Endothelial cell of umbilical vein (primary cell): ENCODE data around the gene METTL9. TPM values are rescaled to one million over a fixed set of nuclear protein-coding genes. Genes with fewer than 3 reads are reported as not detected.

Source experiments
- BruUV-seq: library from RNA; stranded (reverse); fragments of 400-500 nt; replicated peaks from 2 replicates; lab custom pipeline; 2021; lab: Mats Ljungman, UMichigan
- CTCF ChIA-PET: fragments of 300-600, 350-600 bp; sonication (Branson Sonifier 250); formaldehyde crosslinking; loops from one replicate; lab custom pipeline; 2021; ENCODE audit warnings: antibody characterized with exemption, inconsistent platforms; lab: Charles Lee
- POLR2A ChIA-PET: fragments of 300-600, 350-600 bp; sonication (Branson Sonifier 250); formaldehyde crosslinking; loops from one replicate; lab custom pipeline; 2021; ENCODE audit warnings: antibody characterized with exemption, inconsistent platforms; lab: Charles Lee
- DNase-seq: peaks from one replicate; pipeline ENCODE4 v3.0.0-alpha.2; 2011; ENCODE audit warnings: low read depth, low spot score
- FAIRE-seq: peaks from 2 replicates; lab custom pipeline; 2011; peaks lifted over from hg19 to GRCh38; lab: Jason Lieb, UNC
- H2AFZ ChIP-seq: 2 replicates; pipeline ENCODE4 v1.6.0; 2012; ENCODE audit warnings: low read depth, low read length, control low read depth, inconsistent platforms
- H3K27ac ChIP-seq: 2 replicates; pipeline ENCODE4 v1.5.1; 2011; ENCODE audit warnings: low read depth, mild to moderate bottlenecking, control low read depth, low read length, moderate library complexity; ENCODE audit not compliant: insufficient read depth
- H3K27me3 ChIP-seq, 2 experiments: 2 replicates each; pipeline versions ENCODE4 v1.6.0 to v1.6.1; 2011; ENCODE audit warnings: low read length in 2 of 2, mixed read lengths in 1 of 2; ENCODE audit not compliant: control insufficient read depth in 2 of 2, insufficient read depth in 2 of 2
- H3K36me3 ChIP-seq, 2 experiments: 2 replicates in 1 of 2; 3 replicates in 1 of 2; pipeline ENCODE4 v1.5.1; 2011; ENCODE audit warnings: low read length in 2 of 2, mild to moderate bottlenecking in 1 of 2, moderate library complexity in 1 of 2; ENCODE audit not compliant: control insufficient read depth in 2 of 2, insufficient read depth in 2 of 2; ENCODE audit errors: extremely low read depth in 1 of 2
- H3K4me1 ChIP-seq: 3 replicates; pipeline ENCODE4 v1.5.1; 2011; ENCODE audit warnings: mild to moderate bottlenecking, low read length; ENCODE audit not compliant: control insufficient read depth, insufficient read depth; ENCODE audit errors: extremely low read depth
- H3K4me2 ChIP-seq: 2 replicates; pipeline ENCODE4 v1.6.1; 2011; ENCODE audit warnings: low read length, control low read depth, mixed read lengths; ENCODE audit not compliant: insufficient read depth
- H3K4me3 ChIP-seq, 3 experiments: fragments of 200-600 bp in 1 of 3; sonication (generic), shearing (Covaris generic) in 1 of 3; replicated peaks in 1 of 3; 2 replicates each; pipeline ENCODE4 v1.5.1; 2011 to 2016; ENCODE audit warnings: control low read depth in 3 of 3, low read length in 3 of 3, mild to moderate bottlenecking in 2 of 3, inconsistent platforms in 1 of 3, low read depth in 1 of 3, moderate library complexity in 1 of 3; ENCODE audit not compliant: insufficient read depth in 1 of 3
- H3K79me2 ChIP-seq: 2 replicates; pipeline ENCODE4 v1.6.0; 2012; ENCODE audit warnings: low read length, inconsistent platforms; ENCODE audit not compliant: control insufficient read depth, insufficient read depth
- H3K9ac ChIP-seq: replicated peaks from 2 replicates; pipeline ENCODE3; 2011; ENCODE audit warnings: low read length, control low read depth; ENCODE audit not compliant: insufficient read depth; ENCODE audit errors: extremely low read depth
- H3K9me1 ChIP-seq: replicated peaks from 3 replicates; pipeline ENCODE4 v1.6.0; 2011; ENCODE audit warnings: mild to moderate bottlenecking, low read length; ENCODE audit not compliant: control insufficient read depth, insufficient read depth; ENCODE audit errors: extremely low read depth
- H3K9me3 ChIP-seq: replicated peaks from 2 replicates; pipeline ENCODE4 v1.5.1; 2012; ENCODE audit warnings: low read length, inconsistent platforms; ENCODE audit not compliant: control insufficient read depth, insufficient read depth
- H4K20me1 ChIP-seq: replicated peaks from 2 replicates; pipeline ENCODE3; 2011; ENCODE audit warnings: mild to moderate bottlenecking, low read length; ENCODE audit not compliant: control insufficient read depth, insufficient read depth; ENCODE audit errors: extremely low read depth
- EZH2 ChIP-seq: IDR thresholded peaks from 2 replicates; pipeline ENCODE4 v1.6.1; 2012; ENCODE audit warnings: borderline replicate concordance, low read depth, mild to moderate bottlenecking, moderate library complexity, low read length, inconsistent platforms; ENCODE audit not compliant: severe bottlenecking
- FOS ChIP-seq: IDR thresholded peaks from 2 replicates; pipeline ENCODE4 v1.6.1; 2011; ENCODE audit warnings: mild to moderate bottlenecking, low read length, moderate library complexity, borderline replicate concordance; ENCODE audit not compliant: insufficient read depth
- GATA2 ChIP-seq: IDR thresholded peaks from 2 replicates; pipeline ENCODE4 v1.7.0; 2011; ENCODE audit warnings: low read depth, mild to moderate bottlenecking, moderate library complexity, mixed read lengths, low read length; ENCODE audit not compliant: insufficient read length, insufficient read depth
- JUN ChIP-seq: IDR thresholded peaks from 2 replicates; pipeline ENCODE4 v1.6.1; 2011; ENCODE audit warnings: borderline replicate concordance, low read depth; ENCODE audit not compliant: insufficient read length, insufficient read depth
- MYC ChIP-seq: IDR thresholded peaks from one replicate; pipeline ENCODE4 v1.6.1; 2011; ENCODE audit warnings: mild to moderate bottlenecking, low read depth, low read length
- POLR2A ChIP-seq: IDR thresholded peaks from 2 replicates; pipeline ENCODE4 v1.6.1; 2012; ENCODE audit warnings: low read depth, mild to moderate bottlenecking, control low read depth, low read length
- POLR2AphosphoS5 ChIP-seq: IDR thresholded peaks from 2 replicates; pipeline ENCODE4 v1.6.1; 2012; ENCODE audit warnings: low read depth, mild to moderate bottlenecking, control low read depth, low read length, moderate library complexity; ENCODE audit not compliant: insufficient read depth
- dilution Hi-C: fragments of 300-500 bp; cut with MboI; formaldehyde crosslinking; loops from one replicate; pipeline ENCODE4 v1.15.0; 2019; ENCODE audit warnings: low sequenced_read_pairs; ENCODE audit not compliant: extremely low pct_ligation_motif_present
- intact Hi-C: fragments of 100-400 bp; cut with micrococcal nuclease; formaldehyde crosslinking; loops from one replicate; pipeline ENCODE4 v1.10.0; 2022
- polyA plus RNA-seq, 4 experiments: library from polyadenylated mRNA; depleted of rRNA in 3 of 4; stranded (reverse) in 3 of 4; unstranded in 1 of 4; fragments of >200 nt; gene quantifications; 2 replicates each; pipeline versions ENCODE4 v1.2.1 to v1.2.3, GENCODE V29; 2011 to 2012; ENCODE audit warnings: missing spikeins in 1 of 4
- total RNA-seq: library from RNA; stranded (reverse); gene quantifications from 2 replicates; pipeline ENCODE4 v1.2.3, GENCODE V29; 2021
- TF ChIP-seq, protein P1 (sequence below): IDR thresholded peaks from 2 replicates; pipeline ENCODE4 v1.6.1; 2011; ENCODE audit not compliant: insufficient read depth, insufficient read length
- TF ChIP-seq, protein P2 (sequence below), 2 donors: IDR thresholded peaks; 1 replicate in 1 of 2; 2 replicates in 1 of 2; pipeline ENCODE4 v1.5.1; 2011; ENCODE audit warnings: low read length in 2 of 2, mild to moderate bottlenecking in 2 of 2, moderate library complexity in 2 of 2, control low read depth in 1 of 2, inconsistent platforms in 1 of 2, low read depth in 1 of 2; ENCODE audit not compliant: insufficient read depth in 1 of 2; ENCODE audit errors: extremely low read depth in 1 of 2

METTL9 gene
- total and polyA plus RNA-seq, 2 donors (not counting 3 experiments of a cell fraction or from before 2014, with no cell fraction given): 53.8 to 121 TPM

DNA sequence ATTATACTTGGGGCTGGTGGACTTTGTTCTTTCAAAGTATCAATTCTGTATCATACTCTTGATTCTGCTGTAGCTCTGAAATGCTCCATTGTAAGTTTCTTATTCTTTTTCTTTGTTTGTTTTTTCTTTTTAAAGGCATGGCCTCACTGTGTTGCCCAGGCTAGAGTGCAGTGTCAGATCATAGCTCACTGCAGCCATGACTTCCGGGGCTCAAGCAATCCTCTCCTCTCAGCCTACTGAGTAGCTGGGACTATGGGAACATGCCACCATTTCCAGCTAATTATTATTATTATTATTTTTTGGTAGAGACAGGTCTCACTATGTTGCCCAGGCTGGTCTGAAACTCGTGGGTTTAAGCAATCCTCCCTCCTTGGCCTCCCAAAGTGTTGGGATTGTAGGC lies 38.9 kb upstream of the METTL9 start:
- DNase-seq (no peak), FAIRE-seq (no peak)
- Histone ChIP-seq H3K79me2 (no peaks in the 10 kb centered on the region), H3K9ac (no peak overlapping the region), H2AFZ (no peak overlapping the region), H3K27ac (no peak overlapping the region), H3K9me3 (no peaks in the 10 kb centered on the region), H3K27me3 (peaks cover under 1 to 3% of the 10 kb centered on the region in 2 experiments), H3K9me1 (no peaks in the 10 kb centered on the region), H3K36me3 (no peaks in the 10 kb centered on the region), H3K4me2 (no peak overlapping the region), H3K4me3 (no peak overlapping the region), H3K4me1 (no peaks in the 10 kb centered on the region), H4K20me1 (no peaks in the 10 kb centered on the region)
- POLR2A ChIA-PET: no interaction called here
- no peak for TF ChIP-seq EZH2
- TF ChIP-seq, protein P1, sequence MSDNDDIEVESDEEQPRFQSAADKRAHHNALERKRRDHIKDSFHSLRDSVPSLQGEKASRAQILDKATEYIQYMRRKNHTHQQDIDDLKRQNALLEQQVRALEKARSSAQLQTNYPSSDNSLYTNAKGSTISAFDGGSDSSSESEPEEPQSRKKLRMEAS: no peak
- no peak for TF ChIP-seq POLR2AphosphoS5
- TF ChIP-seq POLR2A: no peak
- TF ChIP-seq JUN: no peak
- dilution Hi-C loops (no loop called here), intact Hi-C loops (no loop called here)
- no TSS peak for BruUV-seq
- CTCF ChIA-PET: interaction anchor here (0.6 to 1.6 kb wide), 6 partner anchors 12 to 404 kb away, joined by 3 to 4 read pairs (median 3); no protein-coding TSS in a partner anchor

DNA sequence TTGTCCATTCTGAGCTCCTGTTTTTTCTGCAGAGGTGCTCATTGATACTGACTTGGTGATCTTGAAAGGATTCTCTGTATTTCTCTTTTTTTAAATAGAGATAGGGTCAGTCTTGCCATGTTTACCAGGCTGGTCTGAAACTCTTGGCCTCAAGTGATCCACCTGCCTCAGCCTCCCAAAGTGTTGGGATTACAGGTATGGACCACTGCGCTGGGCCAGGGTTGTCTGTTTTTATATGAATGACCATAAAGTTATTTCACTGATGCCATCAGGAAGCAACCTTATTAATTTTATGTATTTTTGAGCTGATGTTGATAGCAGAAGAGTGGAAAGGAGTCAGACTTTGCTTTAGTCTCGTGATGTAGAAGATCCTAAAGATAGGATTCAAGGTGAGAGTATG lies 35.7 kb upstream of the METTL9 start:
- H3K4me1 ChIP-seq: no peaks in the 10 kb centered on the region
- ChIA-PET POLR2A (no interaction called here), CTCF (interaction anchor here (1.4 to 1.8 kb wide), 3 partner anchors 8 to 11 kb away, joined by 3 to 5 read pairs (median 5); no protein-coding TSS in a partner anchor)
- no peaks in the 10 kb centered on the region for H3K9me3 ChIP-seq
- no peak overlapping the region for H2AFZ ChIP-seq
- intact Hi-C loops: no loop called here
- FAIRE-seq (no peak), DNase-seq (no peak)
- no TSS peak for BruUV-seq
- no peak overlapping the region for H3K4me2 ChIP-seq
- no peaks in the 10 kb centered on the region for H4K20me1 ChIP-seq
- no peak overlapping the region for H3K9ac ChIP-seq
- no peak for TF ChIP-seq POLR2A
- no peak for TF ChIP-seq POLR2AphosphoS5
- TF ChIP-seq MYC: no peak
- no peak for TF ChIP-seq GATA2
- TF ChIP-seq, protein P1: no peak
- TF ChIP-seq, protein P2, sequence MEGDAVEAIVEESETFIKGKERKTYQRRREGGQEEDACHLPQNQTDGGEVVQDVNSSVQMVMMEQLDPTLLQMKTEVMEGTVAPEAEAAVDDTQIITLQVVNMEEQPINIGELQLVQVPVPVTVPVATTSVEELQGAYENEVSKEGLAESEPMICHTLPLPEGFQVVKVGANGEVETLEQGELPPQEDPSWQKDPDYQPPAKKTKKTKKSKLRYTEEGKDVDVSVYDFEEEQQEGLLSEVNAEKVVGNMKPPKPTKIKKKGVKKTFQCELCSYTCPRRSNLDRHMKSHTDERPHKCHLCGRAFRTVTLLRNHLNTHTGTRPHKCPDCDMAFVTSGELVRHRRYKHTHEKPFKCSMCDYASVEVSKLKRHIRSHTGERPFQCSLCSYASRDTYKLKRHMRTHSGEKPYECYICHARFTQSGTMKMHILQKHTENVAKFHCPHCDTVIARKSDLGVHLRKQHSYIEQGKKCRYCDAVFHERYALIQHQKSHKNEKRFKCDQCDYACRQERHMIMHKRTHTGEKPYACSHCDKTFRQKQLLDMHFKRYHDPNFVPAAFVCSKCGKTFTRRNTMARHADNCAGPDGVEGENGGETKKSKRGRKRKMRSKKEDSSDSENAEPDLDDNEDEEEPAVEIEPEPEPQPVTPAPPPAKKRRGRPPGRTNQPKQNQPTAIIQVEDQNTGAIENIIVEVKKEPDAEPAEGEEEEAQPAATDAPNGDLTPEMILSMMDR (IDR thresholded peaks at IDR 0.05; ENCODE audit: extremely low read depth in 1 of 2, insufficient read depth in 1 of 2, low read depth in 1 of 2, low read length in 2 of 2): no peak
- no peak for TF ChIP-seq EZH2
- no peak for TF ChIP-seq FOS
- no peak for TF ChIP-seq JUN
- H3K79me2 ChIP-seq: no peaks in the 10 kb centered on the region
- H3K27me3 ChIP-seq: peaks cover 6 to 19% of the 10 kb centered on the region in 2 experiments
- H3K4me3 ChIP-seq: no peak overlapping the region
- H3K36me3 ChIP-seq: no peaks in the 10 kb centered on the region
- H3K9me1 ChIP-seq: no peaks in the 10 kb centered on the region
- dilution Hi-C loops: no loop called here
- no peak overlapping the region for H3K27ac ChIP-seq
